ENCODE results near the gene TSPAN1. TPM values are rescaled to one million over a fixed set of nuclear protein-coding genes. Genes with fewer than 3 reads are reported as not detected.

TSPAN1 gene
- total RNA-seq, 1 donor from 2014 or later, result 3.9 TPM

- TF ChIP-seq POLR2A (IDR thresholded peaks at IDR 0.05) (no peak), POLR2AphosphoS5 (IDR thresholded peaks at IDR 0.05; ENCODE audit: insufficient read depth in 1 of 2, low read depth in 1 of 2) (no peak), CTCF (IDR thresholded peaks at IDR 0.05) (no peak)
- H3K36me3 ChIP-seq, result no peaks in the 10 kb centered on the region
- intact Hi-C loops (cut with DNase I), result no loop called here
- no peak for DNase-seq (ENCODE audit: extremely low spot score in 2 of 2)
- H3K4me1 ChIP-seq, result peaks cover 25% of the 10 kb centered on the region
- peak overlapping the region; percentile 61 to 71 for H3K4me3 ChIP-seq
- no peaks in the 10 kb centered on the region for H3K27me3 ChIP-seq
- H3K27ac ChIP-seq, result peak overlapping the region; percentile 92
- H3K9me3 ChIP-seq, result no peaks in the 10 kb centered on the region
Observed at GRCh38 chr1:46131093-46131492, 43.8 kb upstream of the TSPAN1 start.

- Histone ChIP-seq H3K4me3 (peak overlapping the region; percentile 61 to 71), H3K9me3 (no peaks in the 10 kb centered on the region), H3K27me3 (no peaks in the 10 kb centered on the region), H3K27ac (peak overlapping the region; percentile 92), H3K4me1 (peaks cover 25% of the 10 kb centered on the region), H3K36me3 (no peaks in the 10 kb centered on the region)
- TF ChIP-seq POLR2A (IDR thresholded peaks at IDR 0.05) (no peak), POLR2AphosphoS5 (IDR thresholded peaks at IDR 0.05; ENCODE audit: insufficient read depth in 1 of 2, low read depth in 1 of 2) (no peak), CTCF (IDR thresholded peaks at IDR 0.05) (no peak)
- no peak for DNase-seq (ENCODE audit: extremely low spot score in 2 of 2)
- intact Hi-C loops (cut with DNase I), result loop anchor here (2.0 kb wide), 1 partner anchor 43 kb away; the partner anchor contains the start of gene TSPAN1
Observed at GRCh38 chr1:46131712-46132528, 43.0 kb upstream of the TSPAN1 start.

- Histone ChIP-seq H3K27me3 (no peaks in the 10 kb centered on the region), H3K27ac (peak within 1 kb of the TSS; percentile 92), H3K4me3 (peak within 1 kb of the TSS; percentile 61 to 71), H3K36me3 (no peaks in the 10 kb centered on the region), H3K4me1 (peaks cover 25% of the 10 kb centered on the region), H3K9me3 (no peaks in the 10 kb centered on the region)
- TF ChIP-seq POLR2AphosphoS5 (IDR thresholded peaks at IDR 0.05; ENCODE audit: insufficient read depth in 1 of 2, low read depth in 1 of 2) (peak; percentile 93 to 95), CTCF (IDR thresholded peaks at IDR 0.05) (no peak), POLR2A (IDR thresholded peaks at IDR 0.05) (peak in 1 of 2 donors; percentile 70)
- intact Hi-C loops (cut with DNase I), result loop anchor here (2.0 kb wide), 1 partner anchor 42 kb away; the partner anchor contains the start of gene TSPAN1
- DNase-seq (ENCODE audit: extremely low spot score in 2 of 2), result peak; percentile 97 to 98
Observed at GRCh38 chr1:46132529-46133180, 42.2 kb upstream of the TSPAN1 start, which contains the start of gene PIK3R3. TSS of gene PIK3R3 (minus strand) at chr1:46132629. CDS start at chr1:46131952, 677 bp downstream.

- Histone ChIP-seq H3K27me3 (no peaks in the 10 kb centered on the region), H3K4me1 (peaks cover 25% of the 10 kb centered on the region), H3K4me3 (peak overlapping the region; percentile 61 to 71), H3K36me3 (no peaks in the 10 kb centered on the region), H3K27ac (peak overlapping the region; percentile 92), H3K9me3 (no peaks in the 10 kb centered on the region)
- TF ChIP-seq POLR2A (IDR thresholded peaks at IDR 0.05), result no peak
- TF ChIP-seq CTCF (IDR thresholded peaks at IDR 0.05), result no peak
- intact Hi-C loops (cut with DNase I), result loop anchor here (2.0 kb wide), 1 partner anchor 42 kb away; the partner anchor contains the start of gene TSPAN1
- no peak for DNase-seq (ENCODE audit: extremely low spot score in 2 of 2)
Observed at GRCh38 chr1:46133181-46133658, 41.7 kb upstream of the TSPAN1 start.

Data from vagina (tissue), 2 donors.